GM21825 (cell line): ENCODE measurements around the gene GLYATL3.

Source experiments
- ATAC-seq: cut with Tn5 transposase; IDR thresholded peaks from one replicate; pipeline ENCODE4 v1.9.1; 2021; ENCODE audit warnings: mild to moderate bottlenecking, moderate library complexity; ENCODE audit not compliant: unreplicated experiment

Gene GLYATL3

DNA sequence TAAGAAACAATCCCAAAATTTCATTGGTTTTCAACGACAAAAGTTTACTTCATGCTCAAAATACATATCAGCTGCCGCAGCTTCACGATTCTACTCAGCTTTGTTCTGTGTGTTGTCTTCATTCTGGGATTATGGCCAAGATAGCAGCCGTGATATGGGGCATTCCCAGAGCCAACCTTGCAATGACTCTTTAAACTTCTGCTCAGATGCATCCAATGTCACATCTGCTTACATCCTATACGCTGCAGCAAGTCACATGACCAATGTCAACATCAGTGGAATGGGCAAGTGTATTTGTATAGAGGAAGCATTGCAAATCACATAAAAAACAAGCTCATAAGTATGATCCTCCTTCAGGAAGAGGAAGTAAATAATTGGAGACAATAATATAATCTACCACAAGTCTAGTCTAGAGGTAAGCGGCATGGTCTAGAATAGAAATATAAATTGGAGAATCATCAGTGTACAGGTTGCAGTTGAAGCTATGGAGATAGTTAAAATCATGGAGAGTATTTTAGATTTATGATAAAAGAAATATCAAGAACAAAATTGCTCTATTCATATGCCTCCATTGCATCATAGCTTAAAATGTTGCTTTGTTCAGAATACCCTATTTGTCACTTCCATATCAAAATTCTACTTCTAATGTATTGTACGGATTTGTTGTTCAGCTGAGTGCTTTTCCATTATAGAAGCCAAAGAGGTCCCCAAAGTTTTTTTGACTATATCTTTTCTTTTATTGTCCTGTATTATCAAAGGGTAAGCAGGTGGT lies 43.5 kb downstream of the GLYATL3 start:
- no peak for ATAC-seq

DNA sequence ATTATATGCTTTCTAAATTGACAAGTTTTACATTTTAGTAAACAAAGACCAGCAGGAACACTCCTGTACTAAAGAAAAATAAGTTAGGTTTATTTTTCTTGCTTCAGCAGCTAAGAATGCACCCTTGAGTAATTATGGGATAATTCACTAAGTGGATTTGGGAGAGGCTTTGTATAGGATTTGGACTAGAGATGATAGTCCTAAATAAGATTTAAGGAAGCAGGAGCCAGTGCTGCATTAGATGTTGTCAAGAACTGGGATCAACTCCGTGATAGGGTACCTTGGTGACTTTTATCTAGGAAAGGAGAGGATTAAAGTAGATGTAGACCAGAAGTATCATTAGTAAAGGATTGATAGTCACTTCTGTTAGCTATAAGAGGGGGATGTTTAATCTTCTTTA lies 46.6 kb downstream of the GLYATL3 start:
- ATAC-seq, result no peak

DNA sequence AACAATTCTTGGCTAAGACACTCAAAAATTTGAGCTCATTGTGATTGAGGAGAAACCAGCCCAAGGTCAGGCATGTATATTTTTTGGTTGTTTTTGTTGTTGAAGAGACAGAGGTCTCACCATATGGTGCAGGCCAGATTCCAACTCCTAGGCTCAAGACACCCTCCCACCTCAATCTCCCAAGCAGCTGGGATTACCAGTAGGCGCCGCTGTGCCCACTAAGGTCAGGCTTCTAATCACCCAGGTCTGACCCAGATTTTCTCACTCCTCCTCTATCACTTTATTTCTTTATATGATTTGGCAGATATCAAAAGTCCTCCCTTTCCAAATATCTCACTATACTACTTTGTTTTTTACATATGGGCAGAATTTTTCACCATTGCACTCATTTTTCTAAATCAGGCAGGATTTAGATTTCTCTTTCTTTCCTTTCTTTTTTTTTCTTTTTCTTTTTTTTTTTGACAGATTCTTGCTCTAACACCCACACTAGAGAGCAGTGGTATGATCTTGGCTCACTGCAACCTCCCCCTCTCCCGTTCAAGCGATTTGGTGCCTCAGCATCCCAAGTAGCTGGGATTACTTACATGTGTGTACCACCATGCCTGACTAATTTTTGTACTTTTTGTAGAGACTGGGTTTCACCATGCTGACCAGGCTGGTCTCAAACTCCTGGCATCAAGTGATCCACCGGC lies 49.0 kb downstream of the GLYATL3 start:
- ATAC-seq, result no peak

DNA sequence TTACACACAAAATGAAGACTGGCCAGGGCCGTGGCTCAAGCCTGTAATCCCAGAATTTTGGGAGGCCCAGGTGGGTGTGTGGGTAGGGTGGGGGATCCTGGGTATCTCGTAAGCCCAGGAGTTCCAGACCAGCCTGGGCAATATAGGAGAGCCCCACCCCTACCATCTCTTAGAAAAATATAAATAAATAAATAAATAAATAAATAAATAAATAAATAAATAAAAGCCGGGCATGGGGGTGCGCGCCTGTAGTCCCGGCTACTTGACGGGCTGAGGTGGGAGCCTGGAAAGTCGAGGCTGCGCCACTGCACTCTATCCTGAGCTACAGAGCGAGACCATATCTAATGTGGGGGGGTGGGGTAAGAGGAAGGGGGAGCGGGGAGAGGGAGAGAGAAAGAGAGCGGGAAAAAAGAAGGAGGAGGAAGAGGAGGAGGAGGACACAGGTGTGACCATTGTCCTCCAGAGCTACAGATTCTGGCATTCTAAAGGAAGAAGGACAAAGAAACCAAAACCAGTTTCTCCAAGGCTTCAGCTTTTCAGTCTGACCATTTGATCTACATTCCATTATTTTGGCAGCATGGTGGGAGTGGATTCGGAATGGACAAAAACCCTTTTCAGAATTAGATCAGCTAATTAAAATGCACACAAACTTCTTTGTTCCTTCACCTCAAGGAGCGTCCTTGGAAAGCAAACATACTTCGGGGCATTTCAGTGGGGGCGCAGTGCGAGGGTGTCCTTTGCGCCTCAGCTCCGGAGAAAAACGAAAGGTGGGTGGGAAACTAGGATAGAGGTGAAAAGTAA lies 50.2 kb downstream of the GLYATL3 start:
- ATAC-seq, result no peak

DNA sequence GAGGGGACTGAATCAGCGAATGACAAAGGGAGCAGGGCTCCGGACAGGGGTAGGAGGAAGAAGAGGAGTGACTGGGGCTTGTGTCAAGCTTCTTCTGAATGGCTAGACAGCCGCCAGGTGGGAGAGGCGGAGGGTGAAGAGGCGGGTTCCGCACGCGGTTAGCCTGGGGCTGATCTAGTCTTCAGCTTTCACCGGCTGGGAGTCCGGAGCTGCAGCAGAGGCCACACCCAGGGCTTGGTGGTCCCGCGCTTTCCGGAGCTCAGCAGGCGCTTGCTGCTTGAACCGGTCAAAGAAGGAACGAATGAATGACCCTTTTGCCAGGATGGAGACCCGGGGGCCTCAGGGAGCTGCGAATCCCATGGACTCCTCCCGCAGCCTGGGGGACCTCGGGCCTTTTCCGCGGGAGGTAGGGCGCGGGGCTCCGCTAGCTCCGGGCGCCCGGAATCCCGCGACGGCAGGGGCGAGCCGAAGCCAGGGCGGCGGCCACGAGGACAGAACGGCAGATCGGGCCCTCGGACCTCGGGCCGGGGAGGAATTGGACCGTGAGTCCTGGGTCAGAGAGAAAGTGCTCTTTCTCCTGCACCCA lies 50.9 kb downstream of the GLYATL3 start, which contains the start of gene C6orf141:
TSS of gene C6orf141 (plus strand) at position 177 of the 586 bp plus-strand sequence. CDS start at position 302, 125 bp downstream.
- ATAC-seq, result peak; percentile 76

DNA sequence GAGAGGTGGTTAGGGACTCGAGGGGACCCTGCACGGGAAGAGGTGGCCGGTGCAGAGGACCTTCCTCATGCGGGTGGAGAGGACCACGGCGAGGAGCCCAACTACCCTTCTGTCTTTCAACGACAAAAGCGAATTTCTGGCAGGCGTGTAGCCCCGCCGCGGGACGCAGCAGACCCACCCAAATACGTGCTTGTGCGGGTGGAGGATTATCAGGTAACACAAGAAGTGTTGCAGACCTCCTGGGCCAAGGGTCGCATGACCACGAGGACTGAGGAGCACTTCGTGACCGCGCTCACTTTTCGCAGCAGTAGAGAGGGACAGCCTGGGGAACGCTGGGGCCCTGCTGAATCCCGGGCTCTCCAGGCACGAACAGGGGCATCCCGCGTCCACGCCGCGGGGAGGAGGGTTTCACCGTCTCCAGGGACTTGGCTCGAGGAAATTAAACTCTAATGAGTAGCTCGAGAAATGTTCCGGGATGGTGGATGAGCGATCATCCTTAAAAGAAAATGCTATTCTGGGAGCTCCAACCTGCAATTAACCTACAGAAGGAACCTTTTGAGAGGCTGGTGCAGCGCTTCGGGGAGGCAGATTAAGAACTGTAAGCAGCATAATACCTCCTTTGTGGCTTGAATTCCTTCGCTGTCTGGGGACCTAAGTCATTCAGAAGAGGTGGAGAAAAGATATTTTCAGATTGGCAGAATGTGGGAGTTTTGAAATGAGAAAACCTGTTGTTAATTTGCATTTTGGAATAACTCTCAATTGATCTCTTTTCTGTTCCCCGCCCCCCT lies 51.5 kb downstream of the GLYATL3 start:
- ATAC-seq, result peak; percentile 36

DNA sequence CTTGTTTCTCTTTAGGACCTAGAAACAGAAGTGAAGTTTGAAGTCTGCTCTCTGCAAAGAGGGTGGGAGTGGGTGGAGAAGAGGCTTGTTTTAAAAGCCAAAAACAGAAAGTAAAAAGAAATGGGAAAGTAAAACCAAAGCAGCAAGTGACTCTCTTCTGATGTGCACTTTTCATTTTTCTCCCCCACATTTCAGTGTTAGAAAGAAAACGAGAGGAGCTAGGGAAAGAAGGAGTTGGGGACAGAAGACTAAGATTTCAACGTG lies 52.1 kb downstream of the GLYATL3 start:
- peak; percentile 46 for ATAC-seq

DNA sequence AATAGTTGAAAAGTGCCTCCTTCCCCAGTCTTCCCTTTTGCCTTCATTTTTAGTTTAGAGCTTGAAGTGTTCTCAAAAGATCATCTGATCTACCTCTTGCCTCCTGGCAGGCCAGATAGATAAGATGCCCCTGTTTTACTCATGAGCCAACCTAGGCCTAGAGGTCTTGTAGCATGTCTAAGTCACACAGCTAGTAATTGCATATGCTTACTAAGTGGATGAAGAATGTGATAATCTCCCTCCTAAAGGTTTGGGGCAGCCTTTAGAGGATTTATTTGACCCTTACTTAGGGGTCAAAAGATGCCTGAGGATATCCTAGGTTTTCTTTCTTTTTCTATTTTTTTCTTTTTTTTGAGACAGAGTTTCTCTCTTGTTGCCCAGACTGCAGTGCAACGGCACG lies 52.9 kb downstream of the GLYATL3 start:
- ATAC-seq, result no peak

DNA sequence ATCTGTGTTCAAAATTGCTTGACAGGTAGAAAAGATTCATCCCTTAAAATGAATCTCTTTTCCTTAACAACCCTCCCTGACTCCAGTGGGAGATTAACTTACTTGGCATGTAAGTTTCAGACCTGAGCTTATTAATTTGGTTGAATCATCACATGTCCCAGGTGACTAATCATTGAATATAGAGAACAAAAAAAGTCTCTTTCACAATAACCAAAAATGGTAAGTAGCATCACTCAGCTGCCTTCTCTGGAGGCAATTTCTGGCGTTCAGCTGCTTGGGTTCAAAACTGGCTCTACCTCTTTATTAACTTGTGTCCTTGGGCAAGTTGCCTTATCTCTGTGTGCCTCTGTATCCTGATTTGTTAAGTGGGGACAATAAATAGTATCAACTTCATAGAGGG lies 53.7 kb downstream of the GLYATL3 start:
- no peak for ATAC-seq

DNA sequence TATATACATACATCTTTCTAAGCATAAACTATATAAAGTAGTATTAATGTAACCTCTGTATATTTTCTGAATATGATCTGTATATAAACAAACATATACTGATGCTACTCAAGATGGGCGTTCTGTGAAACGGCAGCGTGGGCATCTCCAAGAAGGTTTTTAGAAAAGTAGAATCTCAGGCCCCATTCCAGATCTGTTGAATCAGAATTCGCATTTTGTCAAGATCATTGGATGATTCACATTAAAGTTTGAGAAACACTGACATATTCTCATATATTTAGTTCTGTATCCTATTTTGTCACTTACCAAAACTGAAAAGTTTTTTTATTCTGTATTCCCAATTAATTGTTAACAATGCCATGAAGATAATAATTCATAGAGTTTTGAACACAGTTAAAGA lies 56.2 kb downstream of the GLYATL3 start:
- no peak for ATAC-seq

DNA sequence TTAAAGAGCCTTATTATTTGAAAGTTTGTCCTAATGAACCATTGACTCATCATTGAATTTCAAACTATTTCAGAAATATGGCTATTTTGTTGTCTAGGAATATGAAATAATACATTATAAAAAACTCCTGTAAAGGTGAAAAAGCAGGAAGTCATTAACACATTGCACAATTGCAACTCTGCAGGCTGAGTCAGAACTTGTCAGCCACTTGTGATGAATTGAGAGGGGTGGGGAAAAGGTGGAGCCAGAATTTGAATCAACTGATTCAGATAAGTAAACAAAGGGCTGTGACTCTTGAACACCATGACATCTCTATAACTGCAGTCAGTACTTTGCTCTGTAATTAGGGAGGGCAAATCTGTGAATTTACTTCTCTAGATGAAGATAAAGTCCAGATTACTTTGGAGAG lies 56.7 kb downstream of the GLYATL3 start:
- no peak for ATAC-seq

DNA sequence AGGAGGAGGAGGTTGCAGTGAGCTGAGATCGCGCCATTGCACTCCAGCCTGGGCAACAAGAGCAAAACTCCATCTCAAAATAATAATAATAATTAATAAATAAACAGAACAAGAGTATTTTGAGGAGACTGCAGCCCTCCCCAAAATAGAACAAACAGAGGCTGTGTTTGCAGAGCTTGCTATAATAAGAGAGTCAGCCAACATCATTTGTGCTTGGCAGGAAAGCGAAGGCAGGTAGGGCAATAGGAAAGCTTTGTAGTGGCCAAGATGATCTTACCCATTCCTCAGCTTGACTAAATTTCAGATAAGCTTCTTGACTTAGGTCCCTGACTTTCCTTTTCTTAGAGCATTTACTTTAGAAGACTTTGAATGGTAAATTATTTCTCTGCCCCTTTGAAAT lies 57.5 kb downstream of the GLYATL3 start:
- no peak for ATAC-seq

DNA sequence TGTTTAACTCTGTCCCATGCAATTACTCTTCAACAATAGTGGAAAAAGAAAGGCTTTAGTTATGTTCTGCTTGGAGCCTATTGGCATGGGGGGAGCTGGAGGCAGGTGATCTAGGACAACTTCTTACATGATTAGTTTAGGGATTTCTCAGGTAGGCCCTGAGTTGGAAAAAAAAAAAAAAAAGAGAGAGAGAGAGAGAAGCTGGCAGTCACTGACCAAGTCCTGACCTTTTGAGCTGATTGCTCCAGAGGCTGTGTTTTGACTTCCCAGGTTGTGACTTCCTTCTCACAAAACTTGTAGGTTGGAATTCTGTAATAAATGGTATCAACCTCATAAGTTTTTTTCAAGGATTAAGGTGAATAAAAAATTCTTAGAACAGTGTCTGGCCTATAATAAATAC lies 58.5 kb downstream of the GLYATL3 start:
- ATAC-seq, result no peak

DNA sequence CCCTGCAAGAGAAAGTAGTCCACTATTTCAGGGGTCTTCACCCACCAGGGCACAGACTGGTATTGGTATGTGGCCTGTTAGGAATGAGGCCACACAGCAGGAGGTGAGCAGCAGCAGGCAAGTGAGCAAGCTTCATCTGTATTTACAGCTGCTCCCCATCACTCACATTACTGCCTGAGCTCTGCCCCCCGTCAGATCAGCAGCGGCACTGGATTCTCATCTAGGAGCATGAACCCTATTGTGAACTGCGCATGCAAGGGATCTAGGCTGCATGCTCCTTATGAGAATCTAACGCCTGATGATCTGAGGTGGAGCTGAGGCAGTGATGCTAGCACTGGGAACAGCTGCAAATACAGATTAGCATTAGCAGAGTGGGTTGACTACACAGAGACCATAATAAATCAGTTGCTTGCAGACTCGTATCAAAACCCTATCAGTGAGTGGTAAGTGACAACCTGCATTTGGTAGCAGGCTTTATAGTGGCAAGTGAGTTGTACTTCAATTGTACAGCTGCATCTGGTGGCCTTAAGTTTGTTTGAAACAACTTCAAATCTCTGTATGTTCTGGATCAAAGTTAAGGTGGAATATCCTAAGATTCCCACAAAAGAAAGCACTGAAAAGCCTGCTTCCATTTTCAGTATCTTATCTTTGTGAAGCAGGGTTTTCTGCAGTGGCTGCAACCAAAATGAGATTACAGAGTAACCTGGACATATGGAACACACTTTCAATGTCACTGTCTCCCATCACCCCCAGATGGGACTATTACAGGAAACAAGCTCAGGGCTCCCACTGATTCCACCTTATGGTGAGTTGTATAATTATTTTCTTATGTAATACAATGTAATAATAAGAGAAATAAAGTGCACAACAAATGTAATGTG lies 63.5 kb downstream of the GLYATL3 start:
- ATAC-seq, result no peak

DNA sequence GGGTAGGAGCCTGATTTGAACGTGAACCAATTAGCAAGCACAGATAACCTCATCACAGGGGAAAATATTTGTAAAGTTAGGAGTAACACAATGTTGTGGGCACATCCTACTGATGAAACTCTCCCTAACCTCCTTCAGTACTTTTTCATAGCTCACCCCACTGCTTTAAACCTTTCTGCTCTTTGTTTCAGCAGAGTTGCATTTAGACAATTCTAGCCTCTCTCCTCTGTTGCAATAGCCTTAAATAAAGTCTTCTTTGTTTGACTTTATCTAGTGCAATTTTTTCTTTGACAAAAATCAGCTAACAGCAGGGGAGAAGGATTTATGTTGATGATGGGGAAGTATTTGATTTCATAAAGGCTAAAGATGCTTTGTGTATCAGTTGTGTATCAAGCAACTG lies 64.8 kb downstream of the GLYATL3 start:
- no peak for ATAC-seq

DNA sequence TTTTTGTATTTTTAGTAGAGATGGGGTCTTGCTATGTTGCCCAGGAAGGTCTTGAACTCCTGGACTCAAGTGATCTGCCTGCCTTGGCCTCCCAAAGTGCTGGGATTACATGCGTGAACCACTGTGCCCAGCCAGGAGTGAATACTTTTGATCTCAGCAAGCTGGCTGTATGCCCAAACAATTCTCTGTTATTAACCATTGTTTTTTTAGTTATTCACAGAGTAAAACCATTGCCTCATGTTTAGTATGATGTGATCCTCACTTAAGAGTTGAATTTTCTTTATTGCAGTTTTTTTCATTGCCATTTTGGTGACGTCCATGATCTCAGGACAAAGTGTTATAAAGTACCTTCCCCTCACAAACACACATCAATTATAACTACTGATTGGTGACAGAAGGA lies 65.5 kb downstream of the GLYATL3 start:
- ATAC-seq, result no peak

DNA sequence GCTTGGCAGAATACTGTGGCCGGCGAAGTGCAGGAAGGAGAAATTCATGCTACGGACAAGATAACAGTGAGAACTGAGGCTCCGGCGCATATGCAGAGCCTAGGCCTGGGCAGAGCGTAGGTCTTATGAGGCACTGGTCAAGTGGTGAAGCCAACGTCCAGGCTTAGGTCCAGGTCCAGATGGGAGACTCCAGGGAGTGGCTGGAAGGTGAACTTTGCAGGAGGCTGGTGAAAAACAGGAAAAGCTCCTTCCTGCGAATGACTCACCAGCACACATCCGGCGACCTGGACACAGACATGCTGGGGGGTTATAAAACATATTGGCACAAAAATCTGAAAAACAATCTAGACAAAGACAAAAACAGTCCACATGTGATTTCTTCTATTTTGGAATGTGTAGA lies 66.1 kb downstream of the GLYATL3 start:
- no peak for ATAC-seq

DNA sequence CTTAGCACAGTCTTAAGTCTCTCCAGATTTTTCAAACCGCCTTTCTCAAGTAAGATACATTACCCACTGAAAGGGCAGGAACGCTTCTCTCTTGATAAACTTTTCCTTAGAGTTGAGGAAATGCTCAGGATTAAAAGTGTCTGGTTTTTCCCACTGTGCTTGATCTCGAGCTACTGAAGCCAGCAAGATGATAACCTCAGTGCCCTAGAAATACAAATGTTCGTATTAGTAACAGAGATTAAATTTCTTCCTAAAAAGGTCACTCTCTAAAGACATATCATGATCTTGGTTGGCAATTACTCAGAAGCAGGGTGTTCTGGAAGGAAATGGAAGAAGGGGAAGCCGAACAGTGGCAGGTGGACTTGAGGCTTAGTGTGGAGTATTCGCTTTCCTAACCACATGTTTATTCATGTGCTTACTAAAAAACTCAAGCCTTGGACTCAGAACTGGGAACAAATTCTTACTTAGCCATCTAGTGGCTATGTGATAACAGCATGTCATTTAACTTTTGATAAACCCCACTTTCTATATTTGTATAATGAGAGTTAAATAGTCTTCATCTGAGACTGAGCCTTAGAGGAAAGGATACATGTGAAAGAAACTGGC lies 70.9 kb downstream of the GLYATL3 start:
- no peak for ATAC-seq

DNA sequence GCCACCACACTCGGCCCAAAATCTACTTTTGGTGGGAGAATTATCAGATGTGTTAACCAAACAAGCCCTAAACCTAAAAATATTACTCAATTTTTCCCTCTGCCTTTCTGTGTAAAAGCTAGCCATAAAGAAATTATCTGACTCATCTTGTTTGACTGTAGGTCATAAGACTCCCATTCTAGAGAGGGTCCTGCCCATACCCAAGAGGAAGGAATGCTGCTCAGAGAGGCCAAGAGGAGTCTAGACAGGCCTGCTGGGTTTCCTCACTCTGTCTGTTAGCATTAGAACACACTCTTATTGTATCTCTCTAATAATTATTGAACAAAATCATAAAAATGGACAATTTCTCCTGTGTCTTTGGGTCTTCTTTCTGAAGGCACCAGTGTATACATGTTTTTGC lies 76.9 kb downstream of the GLYATL3 start:
- ATAC-seq, result no peak
